Measurements from ENCODE around the gene RAD18. TPM values are rescaled to one million over a fixed set of nuclear protein-coding genes. Genes with fewer than 3 reads are reported as not detected.

Gene RAD18
- total and polyA plus RNA-seq, 2 experiments from 2014 or later, result 6.0 to 6.5 TPM

DNA sequence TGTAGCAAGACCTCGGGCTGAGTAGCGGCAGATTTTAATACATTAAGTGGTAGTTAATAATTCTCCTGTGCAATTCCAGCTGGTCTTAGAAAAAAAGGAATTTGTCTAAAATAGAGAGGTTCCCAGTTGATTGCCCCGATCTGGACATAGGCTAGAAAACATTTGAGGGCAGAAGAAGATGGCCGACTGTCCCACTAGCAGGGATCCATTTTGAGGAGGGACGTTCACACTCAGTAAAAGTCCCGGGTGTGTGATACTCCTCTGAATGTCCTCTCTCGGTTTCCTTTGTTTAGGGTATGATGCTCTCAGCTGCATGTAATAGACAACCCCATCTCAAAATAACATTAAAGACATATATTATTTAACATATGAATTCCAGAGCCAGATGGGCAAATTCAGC lies 116.0 kb downstream of the RAD18 start:
- H3K4me1 ChIP-seq (ENCODE audit: insufficient read depth), result peaks cover 4% of the 10 kb centered on the region
- no peak overlapping the region for H3K4me2 ChIP-seq
- no peaks in the 10 kb centered on the region for H3K9me2 ChIP-seq (replicated peaks; ENCODE audit: insufficient read depth)
- H3K9me3 ChIP-seq (ENCODE audit: low read depth), result no peaks in the 10 kb centered on the region
- DNase-seq (ENCODE audit: low spot score), result no peak
- no peak overlapping the region for H3K4me3 ChIP-seq
- no peaks in the 10 kb centered on the region for H3K79me2 ChIP-seq
- 97% methylated on average over 7 of the region's 7 CpGs for WGBS (ENCODE audit: low lambda C conversion rate, missing lambda C conversion rate)
- H3K27me3 ChIP-seq, result no peaks in the 10 kb centered on the region
- TF ChIP-seq EZH2 (IDR thresholded peaks at IDR 0.05; ENCODE audit: borderline replicate concordance) (no peak), EZH2phosphoT487 (IDR thresholded peaks at IDR 0.05; ENCODE audit: low read depth, severe bottlenecking, unreplicated experiment) (no peak)
- TF ChIP-seq, protein P1, sequence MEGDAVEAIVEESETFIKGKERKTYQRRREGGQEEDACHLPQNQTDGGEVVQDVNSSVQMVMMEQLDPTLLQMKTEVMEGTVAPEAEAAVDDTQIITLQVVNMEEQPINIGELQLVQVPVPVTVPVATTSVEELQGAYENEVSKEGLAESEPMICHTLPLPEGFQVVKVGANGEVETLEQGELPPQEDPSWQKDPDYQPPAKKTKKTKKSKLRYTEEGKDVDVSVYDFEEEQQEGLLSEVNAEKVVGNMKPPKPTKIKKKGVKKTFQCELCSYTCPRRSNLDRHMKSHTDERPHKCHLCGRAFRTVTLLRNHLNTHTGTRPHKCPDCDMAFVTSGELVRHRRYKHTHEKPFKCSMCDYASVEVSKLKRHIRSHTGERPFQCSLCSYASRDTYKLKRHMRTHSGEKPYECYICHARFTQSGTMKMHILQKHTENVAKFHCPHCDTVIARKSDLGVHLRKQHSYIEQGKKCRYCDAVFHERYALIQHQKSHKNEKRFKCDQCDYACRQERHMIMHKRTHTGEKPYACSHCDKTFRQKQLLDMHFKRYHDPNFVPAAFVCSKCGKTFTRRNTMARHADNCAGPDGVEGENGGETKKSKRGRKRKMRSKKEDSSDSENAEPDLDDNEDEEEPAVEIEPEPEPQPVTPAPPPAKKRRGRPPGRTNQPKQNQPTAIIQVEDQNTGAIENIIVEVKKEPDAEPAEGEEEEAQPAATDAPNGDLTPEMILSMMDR (IDR thresholded peaks at IDR 0.05; ENCODE audit: poor library complexity), result no peak
- H2AFZ ChIP-seq, result no peak overlapping the region
- no peak overlapping the region for H3K27ac ChIP-seq
- no peaks in the 10 kb centered on the region for H3K36me3 ChIP-seq (replicated peaks; ENCODE audit: insufficient read depth, low read depth)
- H4K20me1 ChIP-seq (ENCODE audit: insufficient read depth, poor library complexity, severe bottlenecking), result no peaks in the 10 kb centered on the region

DNA sequence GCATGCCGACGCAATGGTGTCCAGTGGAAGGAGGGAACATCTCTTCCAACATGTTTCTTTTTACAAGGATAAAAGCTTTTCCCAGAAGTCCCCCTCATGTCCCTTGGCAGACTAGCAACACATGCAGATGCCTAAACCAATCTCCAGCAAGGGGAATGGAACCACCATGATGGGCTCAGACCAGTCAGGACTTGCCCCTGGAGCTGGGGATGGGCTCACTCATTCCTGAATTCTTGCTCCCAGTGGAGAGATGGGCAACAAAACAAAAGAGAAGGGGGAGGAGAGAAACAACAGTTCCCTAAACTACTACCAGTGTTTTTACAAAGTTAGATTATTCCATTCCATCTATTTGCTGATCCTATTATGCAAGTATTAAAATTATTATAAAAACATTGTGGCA lies 117.1 kb downstream of the RAD18 start:
- Histone ChIP-seq H3K27me3 (no peaks in the 10 kb centered on the region), H4K20me1 (ENCODE audit: insufficient read depth, poor library complexity, severe bottlenecking) (no peaks in the 10 kb centered on the region), H3K4me2 (no peak overlapping the region), H3K27ac (no peak overlapping the region), H3K36me3 (replicated peaks; ENCODE audit: insufficient read depth, low read depth) (no peaks in the 10 kb centered on the region), H2AFZ (no peak overlapping the region), H3K9me2 (replicated peaks; ENCODE audit: insufficient read depth) (no peaks in the 10 kb centered on the region), H3K4me1 (ENCODE audit: insufficient read depth) (no peaks in the 10 kb centered on the region), H3K9me3 (ENCODE audit: low read depth) (no peaks in the 10 kb centered on the region), H3K79me2 (no peaks in the 10 kb centered on the region), H3K4me3 (no peak overlapping the region)
- TF ChIP-seq, protein P1 (IDR thresholded peaks at IDR 0.05; ENCODE audit: poor library complexity), result no peak
- TF ChIP-seq EZH2 (IDR thresholded peaks at IDR 0.05; ENCODE audit: borderline replicate concordance), result no peak
- no peak for TF ChIP-seq EZH2phosphoT487 (IDR thresholded peaks at IDR 0.05; ENCODE audit: low read depth, severe bottlenecking, unreplicated experiment)
- 95% methylated on average over 2 of the region's 2 CpGs for WGBS (ENCODE audit: low lambda C conversion rate, missing lambda C conversion rate)
- DNase-seq (ENCODE audit: low spot score), result no peak

DNA sequence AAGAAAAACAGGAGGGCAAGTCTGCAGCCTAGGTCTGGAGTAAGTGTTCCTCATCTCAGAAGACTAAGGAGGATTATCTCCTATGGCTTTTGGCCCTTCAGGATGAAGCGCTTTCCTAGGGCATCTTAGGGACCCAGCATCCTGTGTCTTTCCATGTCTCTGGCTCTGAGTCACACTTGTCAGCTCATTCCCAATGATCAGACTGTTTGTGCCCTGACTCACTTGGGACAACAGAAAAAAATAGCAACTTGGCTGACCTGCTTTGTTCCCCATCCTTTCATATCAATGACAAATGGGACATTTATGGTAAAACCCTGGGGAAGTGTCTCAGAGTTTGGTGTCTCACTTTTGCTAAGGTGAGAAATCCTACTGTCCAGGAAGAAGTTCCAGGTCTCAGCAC lies 117.6 kb downstream of the RAD18 start:
- no peaks in the 10 kb centered on the region for H3K36me3 ChIP-seq (replicated peaks; ENCODE audit: insufficient read depth, low read depth)
- 95% methylated on average over 1 of the region's 1 CpG for WGBS (ENCODE audit: low lambda C conversion rate, missing lambda C conversion rate)
- no peak overlapping the region for H3K4me3 ChIP-seq
- no peaks in the 10 kb centered on the region for H3K9me3 ChIP-seq (ENCODE audit: low read depth)
- DNase-seq (ENCODE audit: low spot score), result no peak
- no peak overlapping the region for H3K27ac ChIP-seq
- H3K4me1 ChIP-seq (ENCODE audit: insufficient read depth), result no peaks in the 10 kb centered on the region
- no peaks in the 10 kb centered on the region for H4K20me1 ChIP-seq (ENCODE audit: insufficient read depth, poor library complexity, severe bottlenecking)
- no peaks in the 10 kb centered on the region for H3K79me2 ChIP-seq
- no peak overlapping the region for H2AFZ ChIP-seq
- H3K9me2 ChIP-seq (replicated peaks; ENCODE audit: insufficient read depth), result no peaks in the 10 kb centered on the region
- no peaks in the 10 kb centered on the region for H3K27me3 ChIP-seq
- TF ChIP-seq, protein P1 (IDR thresholded peaks at IDR 0.05; ENCODE audit: poor library complexity), result no peak
- TF ChIP-seq EZH2phosphoT487 (IDR thresholded peaks at IDR 0.05; ENCODE audit: low read depth, severe bottlenecking, unreplicated experiment), result no peak
- no peak for TF ChIP-seq EZH2 (IDR thresholded peaks at IDR 0.05; ENCODE audit: borderline replicate concordance)
- H3K4me2 ChIP-seq, result no peak overlapping the region

DNA sequence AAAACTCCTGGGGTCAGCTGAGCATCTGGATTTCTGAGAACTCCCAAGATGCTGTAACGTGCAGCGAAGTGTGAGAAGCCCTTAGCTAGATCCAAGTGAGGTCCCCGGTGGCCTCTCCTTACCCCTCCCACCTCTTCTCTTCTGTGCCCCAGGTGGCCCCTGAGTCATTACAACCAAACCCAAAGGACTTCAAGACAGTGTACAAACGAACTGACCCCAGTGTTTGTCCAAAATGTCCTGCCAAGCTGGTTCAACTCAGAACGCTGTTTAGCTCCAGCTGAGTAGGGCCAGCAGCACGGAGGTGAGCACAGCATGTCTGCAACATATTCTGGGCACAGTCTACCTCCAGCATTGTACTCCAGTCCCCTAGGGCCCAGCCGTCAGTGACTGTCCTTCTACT lies 119.9 kb downstream of the RAD18 start:
- Histone ChIP-seq H3K79me2 (no peaks in the 10 kb centered on the region), H3K4me2 (no peak overlapping the region), H3K9me2 (replicated peaks; ENCODE audit: insufficient read depth) (no peaks in the 10 kb centered on the region), H3K9me3 (ENCODE audit: low read depth) (no peaks in the 10 kb centered on the region), H2AFZ (no peak overlapping the region), H3K27me3 (no peaks in the 10 kb centered on the region), H3K4me1 (ENCODE audit: insufficient read depth) (no peaks in the 10 kb centered on the region), H3K4me3 (no peak overlapping the region), H3K36me3 (replicated peaks; ENCODE audit: insufficient read depth, low read depth) (no peaks in the 10 kb centered on the region), H3K27ac (no peak overlapping the region), H4K20me1 (ENCODE audit: insufficient read depth, poor library complexity, severe bottlenecking) (no peaks in the 10 kb centered on the region)
- no peak for DNase-seq (ENCODE audit: low spot score)
- TF ChIP-seq EZH2phosphoT487 (IDR thresholded peaks at IDR 0.05; ENCODE audit: low read depth, severe bottlenecking, unreplicated experiment) (no peak), EZH2 (IDR thresholded peaks at IDR 0.05; ENCODE audit: borderline replicate concordance) (no peak)
- TF ChIP-seq, protein P1 (IDR thresholded peaks at IDR 0.05; ENCODE audit: poor library complexity), result no peak
- 89% methylated on average over 7 of the region's 7 CpGs for WGBS (ENCODE audit: low lambda C conversion rate, missing lambda C conversion rate)

Measured in hepatocyte (in vitro differentiated cells).